H1 (cell line): ENCODE results near the gene YARS2. TPM values are rescaled to one million over a fixed set of nuclear protein-coding genes. Genes with fewer than 3 reads are reported as not detected.

ENCODE experiments used
- RXRA ChIP-seq: IDR thresholded peaks from 2 replicates; pipeline ENCODE4 v1.6.1; 2011; ENCODE audit warnings: low read depth, mild to moderate bottlenecking, low read length, moderate library complexity; ENCODE audit not compliant: insufficient read depth
- SP1 ChIP-seq: IDR thresholded peaks from 2 replicates; pipeline ENCODE4 v1.6.1; 2011; ENCODE audit warnings: low read depth, low read length
- polyA plus RNA-seq, 7 experiments: library from polyadenylated mRNA; depleted of rRNA in 3 of 7; stranded (reverse) in 5 of 7; unstranded in 2 of 7; fragments of >200 nt in 5 of 7; fragments of 200-250 nt in 2 of 7; gene quantifications; 1 replicate in 5 of 7; 2 replicates in 1 of 7; 4 replicates in 1 of 7; pipeline versions ENCODE4 v1.2.1 to v1.2.3, GENCODE V29; 2011 to 2013; ENCODE audit warnings: missing spikeins in 2 of 7, mixed read lengths in 2 of 7
- total RNA-seq: library from RNA; stranded (reverse); fragmentation: NEBNext Ultra II Directional; extraction: Animal tissue kit (Norgen Biotek cat#: 25700); gene quantifications from 2 replicates; pipeline ENCODE4 v1.2.1, GENCODE V29; 2021

YARS2 gene
- total and polyA plus RNA-seq, 2 of the 8 experiments (the other 6 are each of a cell fraction or from before 2014, with no cell fraction given) = 29.9 to 41.4 TPM

DNA sequence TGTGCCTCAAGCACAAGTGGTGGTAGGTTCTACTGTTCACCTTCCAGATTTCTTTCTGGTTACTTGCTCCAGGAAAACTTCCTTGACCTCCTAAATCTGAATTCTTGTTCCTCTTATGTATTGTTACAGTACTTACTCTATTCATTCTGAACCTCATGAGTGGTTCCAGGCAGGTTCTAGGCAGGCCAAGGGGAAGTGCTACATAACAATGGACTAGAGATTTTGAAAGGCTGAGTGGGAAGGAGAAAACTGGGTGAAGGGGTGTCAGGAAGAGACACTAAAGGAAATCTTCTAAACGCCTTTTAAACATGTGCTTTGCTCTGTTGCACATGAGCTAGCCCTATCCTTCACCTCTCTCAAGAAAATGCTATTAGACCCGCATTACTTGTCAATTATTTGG, 1.6 kb downstream of the YARS2 start (continued):
- TF ChIP-seq RXRA (no peak), SP1 (no peak)
